A172 (cell line): Measurements from ENCODE around the gene MAP1LC3B. TPM values are rescaled to one million over a fixed set of nuclear protein-coding genes. Genes with fewer than 3 reads are reported as not detected.
A peak's percentile ranks its signal among the peaks of the same experiment; 100 is the strongest.

Experiments
- DNase-seq: peaks from one replicate; pipeline ENCODE4 v3.0.0-alpha.2; 2015; ENCODE audit warnings: low spot score
- total RNA-seq: library from RNA; depleted of rRNA; stranded (reverse); fragments of >200 nt; shearing (Covaris generic); gene quantifications from 2 replicates; pipeline ENCODE4 v1.2.3, GENCODE V29; 2014; rRNA removed

Gene MAP1LC3B
- total RNA-seq: 27.4 and 35.9 TPM in 2 replicates

DNA sequence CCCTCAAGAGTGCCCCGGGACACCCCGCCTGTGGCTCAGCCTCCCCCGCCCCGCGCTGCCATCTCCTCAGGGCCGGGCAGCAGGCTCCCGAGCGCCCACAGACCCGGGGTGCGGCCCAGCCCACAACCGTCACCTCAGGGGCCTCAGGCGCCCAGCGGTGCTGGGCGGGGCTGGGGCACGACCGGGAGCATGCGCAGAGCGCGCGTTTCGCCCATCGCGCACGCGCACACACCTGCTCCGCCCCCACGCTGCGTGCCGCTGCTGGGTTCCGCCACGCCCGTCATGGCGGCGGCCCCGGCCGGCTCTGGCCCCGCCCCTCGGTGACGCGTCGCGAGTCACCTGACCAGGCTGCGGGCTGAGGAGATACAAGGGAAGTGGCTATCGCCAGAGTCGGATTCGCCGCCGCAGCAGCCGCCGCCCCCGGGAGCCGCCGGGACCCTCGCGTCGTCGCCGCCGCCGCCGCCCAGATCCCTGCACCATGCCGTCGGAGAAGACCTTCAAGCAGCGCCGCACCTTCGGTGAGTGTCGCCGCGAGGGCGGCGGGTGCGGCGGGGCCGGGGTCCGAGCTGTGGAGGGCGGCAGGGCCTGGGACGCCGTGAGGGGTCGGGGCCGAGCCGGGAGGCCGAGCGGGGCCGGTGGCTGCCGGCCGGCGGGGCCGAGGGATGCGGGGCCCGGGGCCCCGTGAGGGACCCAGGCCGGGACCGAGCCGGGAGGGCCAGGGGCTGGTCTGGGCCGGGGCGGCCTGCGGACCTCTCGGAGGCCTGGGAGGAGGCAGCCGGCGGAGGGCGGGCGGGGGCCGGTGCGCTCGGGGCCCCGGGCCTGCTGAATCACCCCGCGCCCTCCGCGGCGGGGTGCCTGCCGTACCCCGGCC is at the start of gene MAP1LC3B:
MAP1LC3B (plus strand) TSS at position 387 of the 871 bp plus-strand sequence; CDS start at position 479, 92 bp downstream.
- peak; percentile 89 for DNase-seq

DNA sequence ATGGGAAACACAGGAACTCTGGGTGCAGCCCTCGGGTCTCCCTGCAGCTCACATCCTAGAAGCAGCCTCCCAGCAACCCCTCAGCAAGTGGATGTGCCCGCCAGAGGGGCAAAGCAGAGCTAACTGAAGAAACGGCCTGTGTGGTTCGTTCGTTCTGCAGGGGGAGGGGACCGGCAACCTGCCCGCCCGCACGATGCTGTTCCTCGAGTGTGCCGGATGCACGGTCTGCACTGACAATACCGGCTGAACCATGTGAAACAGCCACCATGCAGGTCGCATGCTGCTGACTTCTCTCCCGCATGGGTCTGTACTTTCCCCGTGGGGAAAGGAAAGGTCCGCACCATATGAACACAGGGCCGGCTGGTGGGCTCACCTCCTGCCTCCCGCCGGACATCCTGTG is 49.6 kb upstream of the MAP1LC3B start:
- DNase-seq: no peak

DNA sequence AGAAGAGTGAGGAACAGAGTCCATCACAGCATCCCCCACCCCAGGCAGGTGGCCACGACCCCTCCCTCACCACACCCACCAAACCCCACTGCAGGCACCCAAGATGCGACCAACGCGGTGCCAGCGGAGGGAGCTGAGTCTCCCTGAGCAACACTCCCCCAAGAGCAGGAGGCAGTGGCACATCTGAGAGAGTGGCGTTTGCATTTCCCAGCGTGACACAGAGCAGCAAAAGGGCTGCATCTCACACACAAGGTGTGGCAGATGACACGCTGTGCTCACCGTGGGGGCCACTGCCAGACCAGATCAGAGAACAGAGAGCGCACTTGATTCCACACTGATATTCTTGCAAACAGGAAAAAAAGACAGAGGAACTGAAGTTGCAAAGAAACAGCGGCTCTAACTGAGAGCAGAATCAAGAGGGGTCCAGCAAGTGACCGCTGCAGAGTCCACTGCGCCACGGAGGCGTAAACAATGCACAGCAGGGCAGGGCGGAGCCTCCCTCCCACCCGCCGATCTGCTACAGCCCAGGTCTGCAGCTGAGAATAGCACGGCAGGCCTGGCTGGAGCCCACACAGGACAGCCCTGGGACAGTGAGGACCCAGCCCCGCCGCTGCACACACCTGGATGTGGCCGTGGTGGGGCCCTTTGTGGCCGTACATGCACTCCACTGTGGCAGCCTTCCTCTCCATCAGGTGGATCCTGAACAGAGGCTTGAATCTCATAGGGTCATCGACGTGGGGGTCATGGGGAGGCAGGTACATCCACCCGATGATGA is 49.0 kb upstream of the MAP1LC3B start:
- no peak for DNase-seq

DNA sequence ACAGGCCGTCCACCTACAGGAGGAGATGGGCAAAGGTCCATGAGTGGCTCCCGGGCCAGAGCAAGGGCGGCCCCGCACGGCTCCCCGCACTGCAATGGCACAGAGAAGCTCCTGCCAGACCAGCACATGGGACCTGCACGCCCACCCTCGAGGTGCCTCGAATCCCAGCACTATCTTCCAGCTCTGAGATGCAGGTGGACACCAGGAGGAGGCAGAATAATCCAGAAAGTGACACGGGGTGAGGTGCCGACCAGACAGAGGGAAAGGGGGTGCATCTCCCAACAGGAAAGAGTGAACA is 48.4 kb upstream of the MAP1LC3B start:
- no peak for DNase-seq

DNA sequence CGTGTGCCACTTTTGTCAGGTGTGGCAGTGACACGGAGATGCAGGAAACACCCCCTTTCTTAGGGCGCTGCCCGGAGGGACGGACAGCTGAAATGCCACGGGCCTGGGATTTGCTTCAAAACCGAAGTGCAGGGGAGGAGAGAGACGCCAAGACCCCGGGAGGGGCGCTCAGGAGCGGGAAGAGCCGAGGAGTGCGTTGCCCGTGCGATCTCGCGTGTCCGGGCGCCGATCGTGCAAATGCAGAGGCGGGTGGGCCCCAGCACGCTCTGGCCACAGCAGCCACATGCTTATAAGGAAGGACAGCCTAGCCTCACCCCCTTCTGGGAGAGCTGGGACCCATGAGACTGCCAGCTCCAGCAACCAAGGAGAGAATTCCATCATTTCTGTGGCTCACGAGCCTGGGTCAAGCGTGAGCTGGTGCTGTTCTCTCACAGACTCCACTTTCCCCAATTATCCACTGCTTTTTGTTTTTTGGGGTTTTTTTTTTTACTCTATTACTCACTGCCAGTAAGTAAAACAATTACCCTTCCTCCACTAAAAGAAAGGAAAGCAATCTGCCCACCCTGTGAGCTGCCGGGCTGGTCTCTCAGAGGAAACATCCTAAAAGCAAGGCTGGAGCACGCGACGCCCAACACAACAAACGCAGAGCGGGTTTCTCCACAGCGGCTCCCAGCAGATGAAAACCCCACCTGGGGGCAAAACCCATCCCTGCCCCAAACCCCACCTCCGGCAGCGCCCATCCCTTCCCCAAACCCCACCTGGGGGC is 47.8 kb upstream of the MAP1LC3B start:
- DNase-seq: no peak

DNA sequence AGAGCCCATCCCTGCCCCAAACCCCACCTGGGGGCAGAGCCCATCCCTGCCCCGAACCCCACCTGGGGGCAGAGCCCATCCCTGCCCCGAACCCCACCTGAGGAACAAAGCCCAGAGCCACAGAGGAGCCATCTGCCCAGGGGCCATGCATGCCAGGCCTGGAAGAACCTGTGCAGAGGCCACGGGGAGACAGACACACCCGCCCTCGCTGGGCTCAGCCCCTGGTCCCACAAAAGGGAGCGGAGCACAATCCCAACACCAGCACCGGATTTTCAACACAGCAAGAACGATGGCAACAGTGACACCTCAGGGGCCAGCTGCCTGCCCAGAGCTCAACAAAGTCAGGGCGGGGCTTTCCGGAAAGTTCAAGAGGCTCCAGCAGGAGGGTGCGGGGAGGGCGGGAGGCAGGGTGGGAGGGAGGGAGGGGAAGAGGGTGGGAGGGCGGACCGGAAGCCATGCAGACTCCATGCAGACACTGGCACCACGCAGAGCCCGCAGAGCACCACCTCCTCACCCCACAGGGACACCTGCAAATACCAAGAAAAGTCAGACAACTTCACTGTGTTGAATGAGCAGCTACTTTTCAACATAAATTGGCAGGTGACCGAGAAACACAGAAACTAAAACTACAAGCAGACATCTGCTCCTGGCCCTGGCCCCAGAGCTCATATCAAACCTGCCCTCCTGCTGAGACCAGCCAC is 47.1 kb upstream of the MAP1LC3B start:
- DNase-seq: no peak

DNA sequence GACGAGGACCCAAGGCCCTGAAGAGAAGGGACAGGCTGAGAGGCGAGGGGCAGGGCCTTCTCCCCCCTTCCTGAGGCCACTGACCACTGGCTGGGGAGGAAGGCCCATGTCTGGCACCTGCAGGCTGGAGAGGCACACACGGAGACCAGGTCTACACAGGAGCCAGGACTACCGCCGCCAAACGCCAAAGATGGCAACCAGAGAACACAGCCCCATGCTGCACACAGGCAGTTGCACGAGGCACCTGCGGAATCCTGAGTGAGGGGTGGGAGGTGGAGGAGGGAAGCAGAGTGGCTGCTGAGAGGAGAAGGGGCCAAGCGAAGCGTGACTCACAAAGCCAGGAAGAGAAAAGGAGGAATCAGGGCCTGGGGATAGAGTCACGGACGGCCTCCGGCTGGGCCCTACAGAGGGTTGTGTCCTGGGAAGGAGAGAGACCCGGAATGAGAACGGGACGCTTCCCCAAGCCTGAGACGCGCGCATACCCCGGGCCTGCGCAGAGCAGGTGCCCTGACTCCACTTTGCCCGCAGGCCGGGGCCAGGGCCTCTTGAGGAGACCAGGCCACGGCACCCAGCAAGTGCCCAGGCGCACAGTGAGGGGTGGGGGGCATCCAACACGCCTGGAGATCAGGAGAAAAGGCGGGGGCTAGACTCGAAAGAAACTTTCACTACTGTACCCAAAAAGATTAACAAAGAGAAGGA is 46.3 kb upstream of the MAP1LC3B start:
- DNase-seq: no peak

DNA sequence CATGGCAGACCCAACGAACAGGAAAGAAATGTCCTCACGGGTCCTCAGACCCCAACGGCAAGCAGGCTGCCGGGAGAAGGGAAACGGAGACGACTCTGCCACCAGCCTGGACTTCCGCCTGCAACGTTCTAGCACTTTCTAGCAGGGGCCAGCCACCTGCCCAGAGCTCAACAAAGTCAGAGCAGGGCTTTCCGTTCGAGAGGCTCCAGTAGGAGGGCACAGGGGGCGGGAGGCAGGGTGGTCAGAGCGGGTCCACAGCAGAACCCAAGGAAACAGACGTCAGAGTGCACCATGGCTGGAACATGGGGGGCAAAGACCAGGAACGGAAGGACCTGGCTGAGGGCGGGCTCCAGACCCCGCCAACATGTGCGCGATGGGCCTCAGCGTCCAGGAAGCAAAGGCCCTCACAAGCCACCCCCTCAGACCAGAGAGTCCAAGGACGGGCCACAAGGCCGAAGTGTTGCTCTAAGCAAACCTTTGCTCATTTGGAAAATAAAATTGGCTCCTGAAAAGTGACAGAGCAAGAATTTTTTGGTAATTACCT is 45.5 kb upstream of the MAP1LC3B start:
- DNase-seq: no peak

DNA sequence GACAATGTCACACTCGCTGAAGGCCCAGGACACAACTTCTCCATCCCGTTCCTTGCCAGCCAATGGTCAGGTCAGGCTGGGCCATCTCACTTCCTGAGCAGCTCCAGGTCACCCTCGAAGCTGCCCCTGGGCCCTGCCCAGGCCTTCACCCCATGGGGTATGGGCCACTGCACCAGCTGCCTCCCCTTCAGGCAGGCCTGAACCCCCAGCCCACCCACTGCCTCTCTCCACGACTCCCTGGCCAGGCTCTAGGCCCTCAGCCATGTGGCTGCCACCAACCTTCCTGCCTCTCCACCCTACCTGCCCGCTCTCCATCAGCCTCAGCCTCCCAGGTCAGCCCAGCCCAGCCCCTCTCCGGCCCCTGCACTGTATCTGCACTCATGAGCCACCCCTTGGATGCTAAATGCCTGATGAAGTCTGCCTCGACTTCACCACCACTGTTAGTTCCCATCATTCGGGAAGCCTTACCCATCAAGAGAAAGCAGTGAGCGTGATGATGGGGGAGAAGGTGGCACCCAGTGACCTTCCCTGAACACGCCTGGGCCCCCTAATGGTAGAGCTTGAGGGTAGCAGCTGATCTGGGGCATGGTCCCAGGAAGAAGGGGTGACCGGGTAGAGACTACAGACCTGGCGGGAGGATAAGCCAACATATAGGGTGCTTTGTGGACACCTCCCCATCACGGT is 44.1 kb upstream of the MAP1LC3B start:
- DNase-seq: no peak

DNA sequence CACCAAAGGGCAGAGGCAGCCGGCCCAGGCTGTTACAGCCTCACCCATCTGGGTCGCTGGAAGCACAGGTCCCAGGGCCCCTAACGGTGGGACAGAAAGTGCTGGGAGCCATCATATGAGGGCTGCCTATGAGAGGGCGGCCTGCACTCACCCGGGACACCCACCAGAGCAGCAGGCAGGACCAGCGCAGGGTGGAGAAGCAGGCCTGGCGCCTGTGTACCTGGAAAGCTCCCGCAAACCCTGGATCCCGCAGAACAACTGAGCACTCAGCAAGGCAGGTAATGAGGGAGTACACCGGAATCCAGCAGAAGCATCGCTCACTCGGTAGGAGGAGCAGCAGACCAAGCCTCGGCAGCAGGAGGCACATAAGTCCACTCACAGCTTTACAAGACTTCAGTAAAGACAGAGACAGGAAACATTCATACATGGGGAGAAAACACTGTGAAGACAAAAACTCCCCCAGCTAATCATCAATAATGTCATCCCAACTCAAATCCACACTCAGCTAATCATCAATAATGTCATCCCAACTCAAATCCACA is 43.4 kb upstream of the MAP1LC3B start:
- no peak for DNase-seq

DNA sequence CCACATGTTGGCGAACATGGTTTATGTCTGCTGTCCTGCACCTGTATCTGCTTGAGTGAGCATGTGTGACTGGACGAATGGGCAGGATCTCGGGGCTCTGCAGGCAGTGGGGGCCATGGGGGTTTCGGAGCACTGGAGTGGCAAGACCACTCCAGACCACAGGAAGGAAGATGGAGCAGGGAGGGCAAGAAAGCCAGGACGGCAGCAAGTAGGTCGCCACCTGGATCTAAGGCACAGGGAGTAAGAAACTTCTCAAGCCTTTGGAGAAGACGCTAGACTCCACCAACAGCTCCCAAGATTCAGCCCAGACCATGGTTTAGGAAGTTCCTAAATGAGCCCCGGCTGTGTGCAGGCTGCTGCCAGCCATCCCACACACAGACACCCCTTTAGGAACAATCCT is 42.1 kb upstream of the MAP1LC3B start:
- no peak for DNase-seq

DNA sequence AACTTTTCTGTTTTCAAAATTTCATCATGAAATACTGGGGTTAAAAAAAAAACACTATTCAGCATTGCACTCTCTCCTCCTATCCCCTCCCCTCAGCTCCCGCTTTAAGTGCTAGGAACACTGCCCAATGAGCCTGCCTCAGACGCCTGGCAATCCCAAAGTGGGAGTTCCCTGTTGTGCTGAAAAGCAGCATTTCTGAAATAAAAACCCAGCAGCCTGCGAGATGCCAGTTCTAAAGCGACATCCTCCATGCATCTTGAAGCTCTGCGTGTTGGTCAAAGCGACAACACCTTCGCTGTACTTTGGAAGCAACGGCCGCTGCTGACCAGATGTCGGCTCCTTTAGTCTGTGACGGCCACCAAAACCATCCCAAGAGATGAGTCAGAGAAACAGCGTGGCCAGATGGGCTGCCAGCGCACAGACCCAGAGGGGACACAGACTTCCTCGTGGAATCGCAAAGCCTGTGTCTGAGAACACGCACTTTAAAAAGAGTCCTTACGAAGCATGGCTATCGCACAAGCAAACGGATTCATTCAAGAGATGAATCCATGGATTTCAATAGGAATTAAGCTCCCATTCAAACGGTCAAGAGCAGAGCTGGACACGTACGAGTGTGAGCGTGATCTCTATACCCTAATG is 41.3 kb upstream of the MAP1LC3B start:
- DNase-seq: no peak

DNA sequence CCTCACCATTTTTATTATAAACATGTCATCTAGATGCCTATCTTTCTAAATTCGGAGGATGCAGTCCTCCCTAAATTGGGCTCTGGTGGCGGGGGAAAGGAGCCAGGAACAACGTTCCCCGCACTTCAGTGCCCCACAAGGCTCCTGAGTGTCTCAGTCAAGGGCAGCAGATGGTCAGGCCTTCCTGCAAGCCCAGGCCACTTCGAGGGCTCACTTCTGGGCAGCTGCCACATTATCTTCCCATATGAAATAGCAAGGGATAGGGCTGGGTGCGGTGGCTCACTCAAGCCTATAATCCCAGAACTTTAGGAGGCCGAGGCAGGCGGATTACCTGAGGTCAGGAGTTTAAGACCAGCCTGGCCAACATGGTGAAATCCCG is 40.8 kb upstream of the MAP1LC3B start:
- no peak for DNase-seq

DNA sequence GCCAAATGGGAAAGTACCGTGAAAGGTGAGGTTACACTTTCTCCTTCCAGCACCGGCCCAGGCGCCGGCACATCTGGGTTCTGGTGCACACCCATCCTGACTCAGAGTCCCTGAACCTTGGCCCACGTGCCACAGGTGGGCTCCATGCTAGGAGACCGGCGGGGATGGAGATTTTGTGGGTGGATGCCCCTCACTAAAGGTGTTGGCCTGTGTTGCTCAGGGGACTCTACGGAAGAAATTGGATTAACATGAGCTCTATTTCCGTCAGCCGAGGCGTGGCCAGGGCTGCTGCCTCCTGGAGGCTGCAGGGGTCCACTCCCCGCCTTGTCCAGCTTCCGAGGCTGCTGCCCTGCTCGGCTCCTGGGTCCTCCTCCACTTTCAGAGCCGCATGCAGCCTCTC is 39.3 kb upstream of the MAP1LC3B start:
- no peak for DNase-seq

DNA sequence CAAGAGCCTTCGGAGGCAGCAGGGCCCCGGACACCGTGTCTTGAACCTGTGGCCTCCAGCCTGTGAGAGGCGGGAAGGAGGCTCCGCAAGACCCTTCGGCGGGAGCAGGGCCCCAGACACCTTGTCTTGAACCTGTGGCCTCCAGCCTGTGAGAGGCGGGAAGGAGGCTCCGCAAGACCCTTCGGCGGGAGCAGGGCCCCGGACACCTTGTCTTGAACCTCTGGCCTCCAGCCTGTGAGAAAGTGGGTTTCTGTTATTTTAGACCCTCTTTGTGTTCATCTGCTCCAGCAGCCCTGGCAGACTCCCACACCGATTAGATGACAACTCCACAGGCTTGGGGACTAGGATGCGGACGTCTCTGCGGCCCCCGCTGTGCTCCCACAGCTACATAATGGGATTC is 38.5 kb upstream of the MAP1LC3B start:
- no peak for DNase-seq

DNA sequence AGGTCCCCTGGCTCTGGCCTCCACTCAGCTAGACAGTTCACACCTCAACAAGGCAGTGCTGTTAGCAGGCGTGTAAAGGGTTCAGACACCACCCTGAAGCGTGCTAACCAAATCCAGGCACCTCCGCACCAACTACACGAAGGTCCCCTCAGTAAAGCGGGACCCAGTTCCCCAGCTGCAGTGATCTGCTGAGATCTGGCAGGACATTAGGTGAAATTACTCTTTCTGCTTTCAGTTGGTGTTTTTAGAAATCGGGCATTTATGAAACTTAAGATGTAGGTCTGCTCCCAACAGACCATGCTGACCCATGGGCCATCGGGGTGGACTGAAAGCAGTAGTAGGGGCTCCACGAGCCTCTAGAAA is 35.7 kb upstream of the MAP1LC3B start:
- DNase-seq: no peak

DNA sequence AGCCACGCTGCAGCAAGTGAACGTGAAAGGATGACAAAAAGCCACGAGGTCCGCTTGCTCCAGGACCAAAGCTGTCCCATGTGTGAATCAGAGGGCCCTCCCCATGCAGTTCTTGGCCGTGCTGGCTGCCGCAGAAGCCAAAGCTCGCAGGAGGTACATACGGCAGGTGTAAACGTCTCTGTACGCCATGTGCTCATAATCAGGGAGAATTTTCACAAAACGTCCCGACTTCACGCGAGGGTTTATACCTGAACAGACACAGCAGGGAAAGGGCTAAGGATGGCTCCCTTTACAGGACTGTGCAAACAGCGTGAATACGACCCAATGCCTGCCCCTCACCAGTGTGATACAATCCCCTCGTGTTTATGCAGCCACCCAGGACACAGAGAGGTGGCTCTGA is 33.9 kb upstream of the MAP1LC3B start:
- DNase-seq: no peak

DNA sequence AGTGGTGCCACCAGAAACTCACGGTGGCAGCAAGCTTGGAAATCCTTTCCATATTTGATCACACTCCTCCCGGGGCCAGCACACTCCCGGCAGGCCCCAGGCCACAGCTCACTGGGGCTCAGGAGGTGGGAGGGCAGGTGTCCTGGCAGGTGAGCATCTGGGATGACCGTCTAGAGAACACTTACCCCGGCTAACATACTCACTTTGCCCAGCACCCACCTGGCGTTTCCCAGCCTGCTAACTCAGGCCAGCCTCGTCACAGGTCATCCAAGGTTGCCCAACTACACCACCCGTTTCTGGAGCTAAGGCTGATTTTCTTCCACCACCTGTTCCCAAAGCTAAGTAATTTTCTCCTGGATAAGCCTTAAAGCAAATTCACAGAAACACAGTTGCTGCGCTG is 33.4 kb upstream of the MAP1LC3B start:
- DNase-seq: no peak

DNA sequence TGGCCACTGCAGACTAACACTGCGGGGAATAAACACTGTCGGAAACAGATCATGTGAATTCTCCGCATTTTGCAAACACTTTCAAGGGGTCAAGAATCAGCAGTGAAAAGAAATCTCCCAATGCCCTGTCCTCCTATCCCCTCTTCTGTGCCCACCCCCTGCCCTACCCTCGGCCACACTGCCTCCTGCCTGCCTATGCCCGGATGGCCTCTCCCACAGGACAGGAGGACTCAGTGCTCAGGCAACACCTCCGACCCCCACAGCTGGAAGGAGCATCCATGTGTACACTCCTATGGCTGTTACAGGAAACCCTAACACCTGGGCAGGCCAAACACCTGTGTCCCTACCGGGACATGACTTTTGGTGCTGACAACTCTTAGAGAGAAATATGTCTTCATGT is 33.0 kb upstream of the MAP1LC3B start:
- no peak for DNase-seq
